GM19324 (cell line): ENCODE results near the gene TSEN54.

Experiments used
- ATAC-seq: cut with Tn5 transposase; IDR thresholded peaks from one replicate; pipeline ENCODE4 v1.9.1; 2021; ENCODE audit warnings: mild to moderate bottlenecking, moderate library complexity; ENCODE audit not compliant: unreplicated experiment, low FRiP score

TSEN54 gene

DNA sequence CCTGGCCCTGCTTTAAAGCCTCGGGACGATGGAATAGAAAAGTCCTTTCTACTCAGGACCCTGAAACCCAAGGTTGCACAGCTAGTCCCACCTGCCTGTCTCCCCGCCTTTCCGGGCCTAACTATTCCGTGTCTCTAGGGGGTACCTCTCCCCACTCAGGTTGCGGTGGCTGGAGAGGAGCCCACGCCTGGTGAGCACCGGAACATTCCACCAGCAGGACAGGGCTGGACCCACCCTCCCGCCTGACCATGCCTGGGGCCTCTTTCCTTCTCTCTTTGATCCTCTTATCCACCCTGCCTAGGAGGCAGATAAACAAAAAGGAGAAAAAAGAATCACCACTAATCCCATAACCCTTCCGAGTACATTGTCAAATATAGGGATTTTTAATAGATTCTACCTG is 20.0 kb downstream of the TSEN54 start:
- ATAC-seq, result no peak

DNA sequence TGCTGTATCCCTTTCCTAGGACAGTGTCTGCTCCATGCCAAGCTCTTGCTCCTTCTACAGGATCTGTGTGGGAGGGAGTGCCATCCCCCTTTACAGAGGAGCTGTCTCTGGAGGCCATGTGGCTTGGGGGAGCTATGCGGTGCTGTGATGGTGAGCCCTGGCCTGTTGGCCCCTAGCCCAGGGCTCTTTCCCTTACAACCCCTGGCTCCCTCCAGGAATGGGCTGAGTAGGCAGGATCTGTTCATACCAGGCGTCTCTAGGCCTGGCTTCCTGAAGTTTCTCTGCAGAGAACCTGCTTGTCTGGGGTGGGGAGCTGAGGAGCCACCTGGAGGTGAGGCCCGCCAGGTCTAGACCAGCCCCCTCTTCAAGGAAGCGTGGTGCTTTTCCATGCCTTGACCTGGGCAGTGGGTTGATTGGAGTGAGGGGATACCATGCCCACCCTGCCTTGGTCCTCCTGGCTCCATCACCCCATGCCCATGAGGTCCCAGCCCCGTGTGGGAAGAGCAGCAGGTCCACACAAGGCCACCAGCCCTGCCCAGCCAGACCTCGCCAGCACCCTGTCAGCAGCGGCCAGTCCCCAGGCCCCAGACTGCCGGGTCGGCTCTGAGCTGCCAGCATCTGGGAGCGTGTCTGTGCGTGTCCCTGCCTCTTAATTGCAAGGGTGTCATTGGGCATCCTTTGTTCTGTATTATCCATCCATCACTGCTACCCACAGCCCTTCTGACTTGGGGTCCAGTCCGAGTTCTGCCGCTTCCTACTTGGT is 23.8 kb downstream of the TSEN54 start:
- ATAC-seq, result no peak

GRCh38 chr17:75540923-75541503 is 24.7 kb downstream of the TSEN54 start:
- ATAC-seq, result no peak

DNA sequence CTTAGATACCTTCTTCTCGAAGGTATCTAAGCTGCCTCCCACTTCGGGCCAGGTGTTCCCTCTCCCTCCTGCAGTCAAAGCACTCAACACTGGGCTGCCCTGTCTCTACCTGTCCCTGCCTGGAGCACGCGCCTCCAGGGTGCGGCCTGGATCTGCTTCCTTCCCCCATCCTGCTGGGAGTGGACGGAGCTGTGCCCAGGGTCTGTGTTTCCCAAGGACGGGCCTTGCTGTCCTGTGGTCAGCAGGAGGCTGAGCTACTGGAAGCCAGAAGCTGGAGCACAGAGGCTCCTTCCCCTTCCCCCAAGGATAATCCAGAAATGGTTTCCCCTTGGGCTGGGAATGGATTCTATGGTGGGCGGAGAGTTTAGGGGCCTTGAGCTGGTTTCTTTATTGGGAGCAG is 25.9 kb downstream of the TSEN54 start:
- no peak for ATAC-seq

GRCh38 chr17:75542728-75543336 is 26.5 kb downstream of the TSEN54 start:
- ATAC-seq, result no peak

- ATAC-seq, result no peak
These were observed 27.9 kb downstream of the TSEN54 start for GRCh38 chr17:75544250-75544649.

GRCh38 chr17:75546181-75546580 is 29.9 kb downstream of the TSEN54 start:
- no peak for ATAC-seq

DNA sequence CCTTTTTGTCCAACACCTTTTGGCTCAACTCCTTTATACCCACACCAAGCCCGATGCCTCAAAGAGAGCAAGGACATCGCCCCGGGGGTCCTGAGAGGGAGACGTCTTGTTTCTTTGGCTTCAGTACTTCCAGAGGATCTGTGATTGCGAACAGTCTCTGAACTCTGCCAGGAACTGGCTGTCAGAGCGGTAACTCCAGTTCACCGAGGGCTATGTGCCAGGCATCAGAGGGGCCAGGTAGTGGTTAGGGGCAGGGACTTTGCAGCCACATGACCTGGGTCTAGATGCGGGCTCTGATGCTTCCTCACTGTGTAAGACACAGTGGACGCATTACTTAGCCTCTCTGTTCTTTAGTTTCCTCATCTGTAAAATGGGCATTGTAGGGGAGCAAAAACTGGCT is 30.8 kb downstream of the TSEN54 start:
- no peak for ATAC-seq

DNA sequence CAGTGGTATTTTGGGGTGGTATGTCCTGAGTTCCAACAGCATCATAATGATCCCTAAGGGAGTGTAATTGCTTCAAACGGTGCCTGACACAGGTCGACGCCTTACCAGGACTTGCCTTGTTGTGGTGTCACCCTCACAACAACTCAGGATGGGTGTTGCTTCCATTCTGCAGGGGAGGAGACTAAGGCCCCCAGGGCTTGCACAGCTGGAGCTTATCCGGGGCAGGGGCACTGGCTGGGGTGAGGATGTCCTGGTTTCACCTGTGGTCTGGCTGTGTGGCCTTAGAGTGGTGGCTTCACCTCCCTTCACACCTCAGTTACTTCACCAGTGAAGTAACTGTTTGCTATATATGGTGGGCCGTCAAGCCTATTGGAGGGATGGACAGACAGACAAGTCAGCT is 32.5 kb downstream of the TSEN54 start:
- ATAC-seq, result no peak

DNA sequence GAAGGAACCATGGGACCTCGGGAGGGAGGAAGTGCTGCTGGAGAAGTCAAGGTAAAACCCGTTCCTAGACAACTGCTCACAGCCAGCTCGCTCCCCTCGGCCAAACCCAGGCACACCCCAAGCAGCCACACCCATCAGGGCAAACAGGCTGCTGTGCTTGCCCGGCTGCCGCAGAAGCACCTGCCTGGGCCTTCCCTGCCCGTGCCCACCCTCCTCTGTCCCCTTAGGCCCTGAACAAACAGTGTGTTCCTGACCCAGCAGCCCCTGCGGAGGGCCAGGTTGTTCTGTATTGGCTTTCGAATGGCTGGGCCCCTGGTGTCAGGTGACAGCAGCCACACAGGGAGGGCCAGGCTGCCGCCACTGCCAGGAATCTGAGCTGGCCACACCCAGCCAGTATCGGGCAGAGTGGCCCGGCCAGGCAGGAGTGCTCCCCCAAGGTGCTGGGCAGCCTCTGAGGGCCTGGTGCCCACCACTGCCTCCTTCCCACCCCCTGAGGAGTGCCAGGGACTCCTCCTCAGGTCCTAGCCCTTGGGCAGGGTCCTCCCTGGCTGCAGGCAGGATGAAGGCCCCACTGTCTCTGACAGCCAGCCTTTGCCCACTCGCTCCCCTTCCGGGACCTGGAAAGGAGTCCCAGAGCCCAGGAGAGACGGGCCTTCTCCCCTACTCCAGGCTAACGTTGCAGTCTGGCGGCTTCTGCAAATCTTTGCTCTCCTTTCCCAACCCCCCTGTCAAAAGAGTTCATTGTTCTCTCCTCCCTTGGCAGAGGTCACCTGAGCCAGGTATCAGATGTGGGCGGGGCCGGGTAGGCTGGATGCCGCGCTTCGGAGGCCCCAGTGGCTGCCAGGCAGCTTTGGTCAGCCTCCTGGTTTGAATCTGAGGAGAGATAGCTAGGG is 33.2 kb downstream of the TSEN54 start:
- no peak for ATAC-seq

GRCh38 chr17:75550139-75550465 is 33.8 kb downstream of the TSEN54 start:
- ATAC-seq, result no peak

DNA sequence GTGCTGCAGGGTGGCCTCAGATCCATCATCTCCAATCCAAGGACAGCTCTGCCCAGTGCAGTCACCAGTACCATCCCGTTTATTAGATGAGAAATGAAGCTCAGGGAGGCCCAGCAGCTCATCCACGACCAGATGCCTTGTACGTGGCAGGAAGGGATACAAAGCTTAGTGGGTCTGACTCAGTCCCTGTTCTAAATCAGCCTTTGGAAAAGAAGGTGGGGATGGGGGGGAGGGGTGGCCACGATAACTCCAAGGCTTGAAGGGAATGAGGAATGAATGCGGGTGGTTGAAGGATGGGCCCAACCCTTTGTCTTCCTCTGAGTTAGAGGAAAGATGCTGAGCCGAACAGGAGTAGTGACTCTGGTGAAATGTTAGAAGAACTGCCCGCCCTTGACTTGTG is 34.9 kb downstream of the TSEN54 start:
- no peak for ATAC-seq

- ATAC-seq, result no peak
These were observed 36.3 kb downstream of the TSEN54 start for GRCh38 chr17:75552425-75553294.

- ATAC-seq, result no peak
These were observed 37.2 kb downstream of the TSEN54 start for GRCh38 chr17:75553295-75554110.

- ATAC-seq, result no peak
These were observed 39.4 kb downstream of the TSEN54 start for GRCh38 chr17:75555679-75556153.

DNA sequence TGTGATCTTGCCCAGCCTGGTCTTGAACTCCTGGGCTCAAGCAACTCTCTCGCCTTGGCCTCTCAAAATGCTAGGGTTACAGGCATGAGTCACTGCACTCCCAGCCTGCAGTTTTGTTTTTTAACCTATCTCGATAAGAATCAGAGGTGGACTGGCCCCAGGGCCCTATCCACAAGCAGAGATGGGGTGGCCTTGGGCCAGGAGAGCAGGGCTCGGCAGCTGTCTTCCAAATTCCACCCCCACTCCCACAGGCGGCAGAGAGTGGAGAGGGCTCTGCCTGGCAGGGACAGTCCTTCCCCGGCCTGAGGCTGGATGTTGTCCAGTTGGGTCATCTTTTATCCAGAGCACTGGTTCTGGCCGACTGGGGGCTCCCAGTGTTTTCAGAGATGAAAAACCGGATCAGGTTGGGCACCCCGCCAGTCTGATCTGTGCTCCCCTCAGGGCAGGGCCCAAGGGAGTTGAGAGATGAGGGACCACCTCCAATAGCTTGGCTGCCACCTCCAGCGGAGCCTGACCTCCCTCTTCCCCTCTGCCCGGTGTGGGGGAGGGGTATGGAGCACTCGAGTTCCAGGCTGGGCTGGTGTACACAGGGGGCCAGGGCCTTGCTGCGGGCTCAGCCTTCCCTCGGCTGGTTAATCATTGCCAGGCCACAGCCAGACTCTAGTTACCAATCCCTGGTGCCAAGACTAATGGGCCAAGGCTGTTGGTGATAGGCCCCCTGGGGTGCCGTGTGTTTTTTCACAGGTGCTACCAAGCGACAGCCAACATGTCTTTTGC is 40.9 kb downstream of the TSEN54 start:
- no peak for ATAC-seq

- no peak for ATAC-seq
These were observed 41.7 kb downstream of the TSEN54 start for GRCh38 chr17:75557852-75558665.
